Stomach smooth muscle (tissue), 2 donors: Measurements from ENCODE around the gene NAV3.

Experiments used
- H3K27ac ChIP-seq: one replicate; pipeline ENCODE4 v1.7.0; 2013; ENCODE audit warnings: mild to moderate bottlenecking, low read length, inconsistent platforms
- H3K27me3 ChIP-seq, 2 donors: one replicate each; pipeline ENCODE4 v1.7.0; 2013; ENCODE audit warnings: low read length in 2 of 2; ENCODE audit not compliant: insufficient read depth in 2 of 2, control insufficient read depth in 1 of 2
- H3K36me3 ChIP-seq, 2 donors: one replicate each; pipeline ENCODE4 v1.7.0; 2013; ENCODE audit warnings: low read length in 2 of 2; ENCODE audit not compliant: control insufficient read depth in 2 of 2, insufficient read depth in 2 of 2
- H3K4me1 ChIP-seq: one replicate; pipeline ENCODE4 v1.7.0; 2013; ENCODE audit warnings: low read length; ENCODE audit not compliant: control insufficient read depth, insufficient read depth
- H3K4me3 ChIP-seq, 2 donors: one replicate each; pipeline ENCODE4 v1.7.0; 2013; ENCODE audit warnings: low read length in 2 of 2
- H3K9ac ChIP-seq, 2 donors: one replicate each; pipeline ENCODE4 v1.7.0; 2013; ENCODE audit warnings: low read length in 2 of 2, mild to moderate bottlenecking in 1 of 2
- H3K9me3 ChIP-seq, 2 donors: one replicate each; pipeline ENCODE4 v1.7.0; 2013; ENCODE audit warnings: low read length in 2 of 2; ENCODE audit not compliant: control insufficient read depth in 2 of 2
- donor health status: healthy.
- donor health status: Pancreatic carcinoma.

The NAV3 gene

GRCh38 chr12:77974645-77975044, 144.0 kb downstream of the NAV3 start:
- H3K36me3 ChIP-seq: no peaks in the 10 kb centered on the region
- no peaks in the 10 kb centered on the region for H3K27me3 ChIP-seq
- H3K27ac ChIP-seq: no peak overlapping the region
- H3K4me1 ChIP-seq: no peaks in the 10 kb centered on the region
- no peak overlapping the region for H3K4me3 ChIP-seq
- H3K9ac ChIP-seq: no peak overlapping the region
- H3K9me3 ChIP-seq: no peaks in the 10 kb centered on the region

GRCh38 chr12:77979597-77980250, 149.0 kb downstream of the NAV3 start:
- Histone ChIP-seq H3K9me3 (no peaks in the 10 kb centered on the region), H3K27me3 (no peaks in the 10 kb centered on the region), H3K27ac (no peak overlapping the region), H3K4me3 (no peak overlapping the region), H3K9ac (no peak overlapping the region), H3K36me3 (no peaks in the 10 kb centered on the region), H3K4me1 (no peaks in the 10 kb centered on the region)

DNA sequence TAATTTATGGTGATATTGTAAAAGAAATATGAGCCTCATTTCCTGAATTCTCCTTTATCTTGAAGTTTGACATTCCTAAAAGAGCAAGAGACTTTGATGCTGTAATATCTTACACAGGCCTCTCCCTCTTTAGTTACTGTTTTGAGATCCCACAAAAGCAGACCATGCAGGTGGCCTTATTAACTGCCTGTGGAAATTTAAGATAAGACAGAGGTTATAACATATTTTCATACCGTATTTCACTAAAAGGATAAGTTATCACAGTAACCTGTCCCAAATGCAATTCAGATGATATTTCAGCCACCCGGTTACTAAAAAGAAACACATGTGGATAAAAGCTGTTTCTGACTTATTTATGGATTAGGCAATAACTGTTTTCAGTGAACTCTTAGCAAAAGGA, 150.1 kb downstream of the NAV3 start:
- Histone ChIP-seq H3K4me1 (no peaks in the 10 kb centered on the region), H3K36me3 (no peaks in the 10 kb centered on the region), H3K27me3 (no peaks in the 10 kb centered on the region), H3K27ac (no peak overlapping the region), H3K4me3 (no peak overlapping the region), H3K9me3 (no peaks in the 10 kb centered on the region), H3K9ac (no peak overlapping the region)

- Histone ChIP-seq H3K27me3 (no peaks in the 10 kb centered on the region), H3K9ac (no peak overlapping the region), H3K4me1 (no peaks in the 10 kb centered on the region), H3K27ac (no peak overlapping the region), H3K36me3 (no peaks in the 10 kb centered on the region), H3K9me3 (no peaks in the 10 kb centered on the region), H3K4me3 (no peak overlapping the region)
Measured at GRCh38 chr12:77983859-77984258, 153.2 kb downstream of the NAV3 start.

DNA sequence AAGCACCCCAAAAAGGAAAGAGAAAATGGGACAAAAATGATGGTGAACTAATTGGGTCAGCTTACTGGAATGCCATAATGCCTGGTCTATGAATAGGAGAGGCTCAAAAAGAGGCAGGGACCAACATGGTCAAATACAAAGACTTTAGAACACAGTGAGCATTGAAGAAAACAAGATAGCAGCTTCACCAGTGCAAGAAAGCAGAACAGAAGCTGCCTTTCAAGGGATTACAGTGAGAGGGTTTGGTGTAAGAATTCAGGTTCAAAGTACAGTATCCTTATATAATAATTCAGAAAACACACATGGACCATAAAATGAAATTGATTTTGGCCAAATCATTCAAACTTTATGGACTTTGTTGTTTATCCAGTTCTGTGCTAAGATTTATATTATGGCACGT, 162.1 kb downstream of the NAV3 start:
- H3K9me3 ChIP-seq: no peaks in the 10 kb centered on the region

GRCh38 chr12:77993658-77994057, 163.0 kb downstream of the NAV3 start:
- H3K27ac ChIP-seq: no peak overlapping the region
- H3K36me3 ChIP-seq: no peaks in the 10 kb centered on the region
- no peaks in the 10 kb centered on the region for H3K4me1 ChIP-seq
- no peaks in the 10 kb centered on the region for H3K9me3 ChIP-seq
- H3K27me3 ChIP-seq: no peaks in the 10 kb centered on the region
- no peak overlapping the region for H3K4me3 ChIP-seq
- H3K9ac ChIP-seq: no peak overlapping the region

More for the DNA sequence above, 162.1 kb downstream of the NAV3 start:
- Histone ChIP-seq H3K36me3 (no peaks in the 10 kb centered on the region), H3K4me1 (no peaks in the 10 kb centered on the region), H3K9ac (no peak overlapping the region), H3K27me3 (no peaks in the 10 kb centered on the region), H3K4me3 (no peak overlapping the region), H3K27ac (no peak overlapping the region)

DNA sequence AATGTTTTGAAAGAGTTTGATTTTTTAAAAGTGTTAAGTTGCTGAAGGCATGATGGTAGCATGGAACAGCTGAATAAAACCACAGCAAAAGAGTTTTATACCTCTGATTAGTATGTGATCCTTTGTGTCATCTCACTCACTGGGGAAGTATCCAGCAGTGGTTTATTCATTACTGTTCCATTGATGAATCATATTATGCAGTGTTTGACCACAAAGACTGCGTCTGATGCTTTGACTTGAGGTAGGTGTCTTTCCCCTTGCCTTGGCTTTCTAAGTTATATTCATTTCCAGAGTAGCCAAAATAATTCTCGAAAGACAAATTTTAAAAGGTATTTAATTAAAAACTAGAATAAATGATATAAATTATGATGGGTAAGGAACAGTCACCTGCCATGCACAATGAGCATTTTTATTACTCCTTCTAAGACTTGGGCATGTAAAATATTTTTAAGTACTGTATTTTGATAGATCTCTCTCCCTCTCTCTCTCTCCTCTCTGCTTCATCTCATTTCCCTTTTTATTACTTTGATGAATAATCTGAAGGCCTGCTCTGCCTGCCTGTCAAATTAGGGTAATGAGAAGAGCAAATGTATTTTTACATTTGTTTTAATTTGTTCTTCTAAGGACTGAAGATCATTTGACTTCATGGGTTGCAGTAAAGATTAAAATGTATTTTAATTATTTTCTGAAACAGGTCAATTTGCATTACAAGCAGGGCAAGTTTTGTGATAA, 164.9 kb downstream of the NAV3 start:
- H3K36me3 ChIP-seq: no peaks in the 10 kb centered on the region
- H3K9ac ChIP-seq: no peak overlapping the region
- no peaks in the 10 kb centered on the region for H3K9me3 ChIP-seq
- H3K4me3 ChIP-seq: no peak overlapping the region
- H3K27ac ChIP-seq: no peak overlapping the region
- H3K4me1 ChIP-seq: no peaks in the 10 kb centered on the region
- no peaks in the 10 kb centered on the region for H3K27me3 ChIP-seq

DNA sequence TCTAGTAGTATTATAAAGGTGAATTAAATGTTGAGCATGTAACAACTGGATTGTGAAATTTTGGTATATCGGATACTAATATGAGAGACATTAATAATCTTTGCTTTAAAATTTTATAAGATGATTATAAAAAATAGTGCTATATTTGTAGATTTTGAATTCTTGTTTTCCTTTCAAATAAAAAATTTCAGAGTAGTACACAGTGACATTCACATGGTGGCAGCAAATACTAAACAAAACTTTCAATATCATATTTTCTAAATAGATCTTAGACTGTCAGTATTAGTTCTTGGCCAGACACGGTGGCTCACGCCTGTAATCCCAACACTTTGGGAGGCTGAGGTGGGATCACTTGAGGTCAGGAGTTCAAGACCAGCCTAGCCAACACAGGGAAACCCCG, 166.0 kb downstream of the NAV3 start:
- H3K36me3 ChIP-seq: no peaks in the 10 kb centered on the region
- H3K9me3 ChIP-seq: no peaks in the 10 kb centered on the region
- H3K27ac ChIP-seq: no peak overlapping the region
- H3K27me3 ChIP-seq: no peaks in the 10 kb centered on the region
- H3K4me3 ChIP-seq: no peak overlapping the region
- H3K9ac ChIP-seq: no peak overlapping the region
- H3K4me1 ChIP-seq: no peaks in the 10 kb centered on the region

- Histone ChIP-seq H3K27me3 (no peaks in the 10 kb centered on the region), H3K9ac (no peak overlapping the region), H3K9me3 (no peaks in the 10 kb centered on the region), H3K4me1 (no peaks in the 10 kb centered on the region), H3K4me3 (no peak overlapping the region), H3K36me3 (no peaks in the 10 kb centered on the region), H3K27ac (no peak overlapping the region)
Measured at GRCh38 chr12:77998236-77998786, 167.6 kb downstream of the NAV3 start.

DNA sequence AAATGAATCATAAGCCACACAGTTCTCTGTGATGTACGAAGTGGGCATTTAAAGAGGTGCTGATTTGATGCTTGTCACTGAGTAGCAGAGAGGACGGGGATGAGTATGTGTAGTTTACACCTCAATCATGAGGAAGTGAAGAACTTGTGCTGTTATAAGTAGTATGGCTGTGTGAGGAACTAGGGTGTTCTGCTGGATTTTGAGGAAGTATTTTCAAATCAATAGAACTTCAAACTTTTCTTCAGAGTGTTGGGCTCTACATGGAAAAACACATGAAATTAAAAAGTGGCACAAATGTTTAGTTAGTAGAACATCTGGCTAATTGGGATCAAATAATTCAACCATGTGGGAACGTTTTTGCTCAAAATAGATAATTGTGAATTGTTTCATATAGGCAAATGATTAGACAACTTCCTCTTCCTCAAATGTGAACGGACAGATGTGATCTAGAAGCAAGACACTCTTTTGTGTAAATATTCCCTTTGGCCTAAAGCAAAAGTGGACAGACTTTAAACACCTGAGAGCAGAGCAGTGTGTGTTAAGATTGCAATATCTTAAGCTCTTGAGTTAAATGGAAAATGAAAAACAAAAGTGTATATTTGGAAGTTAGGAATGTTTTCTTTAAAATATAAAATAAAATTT, 168.5 kb downstream of the NAV3 start:
- Histone ChIP-seq H3K4me3 (no peak overlapping the region), H3K36me3 (no peaks in the 10 kb centered on the region), H3K9me3 (no peaks in the 10 kb centered on the region), H3K9ac (no peak overlapping the region), H3K4me1 (no peaks in the 10 kb centered on the region), H3K27ac (no peak overlapping the region), H3K27me3 (no peaks in the 10 kb centered on the region)
